KOPT-K1 (cell line): ENCODE data around the gene SIRT5.

Experiments used
- H3K27ac ChIP-seq: fragments of 200-600 bp; sonication (generic); 2 replicates; pipeline ENCODE4 v1.5.1; 2016; ENCODE audit warnings: antibody characterized with exemption, mild to moderate bottlenecking, low read depth, low read length; ENCODE audit not compliant: poor library complexity, severe bottlenecking
- H3K36me3 ChIP-seq: fragments of 200-600 bp; sonication (generic); 2 replicates; pipeline ENCODE4 v1.5.1; 2017; ENCODE audit warnings: antibody characterized with exemption, mild to moderate bottlenecking, low read length, moderate library complexity; ENCODE audit not compliant: insufficient read depth
- H3K9me3 ChIP-seq: fragments of 200-600 bp; sonication (generic); 2 replicates; pipeline ENCODE4 v1.5.1; 2017; ENCODE audit warnings: antibody characterized with exemption, low read length, mild to moderate bottlenecking; ENCODE audit not compliant: insufficient read depth, poor library complexity, severe bottlenecking

The SIRT5 gene

DNA sequence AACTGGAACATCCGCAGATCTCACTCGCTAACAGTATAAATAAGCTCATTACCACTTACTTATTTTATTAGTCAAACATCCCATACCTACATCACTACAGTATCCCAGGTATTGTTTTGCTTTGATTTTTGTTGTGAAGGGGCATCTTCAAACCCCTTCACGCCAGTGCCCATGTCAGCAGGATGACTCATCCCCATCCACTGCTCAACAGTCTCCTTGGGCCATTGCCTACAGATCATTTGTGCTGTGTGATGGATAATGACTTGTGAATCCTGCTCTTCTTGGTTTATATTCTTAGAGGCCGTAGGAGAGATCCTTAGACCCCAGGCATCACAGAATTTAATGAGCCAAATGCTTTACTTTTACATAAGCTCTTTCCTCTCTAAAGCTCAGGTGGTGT, 8.5 kb upstream of the SIRT5 start:
- H3K9me3 ChIP-seq = no peaks in the 10 kb centered on the region
- H3K27ac ChIP-seq = no peak overlapping the region
- no peaks in the 10 kb centered on the region for H3K36me3 ChIP-seq

DNA sequence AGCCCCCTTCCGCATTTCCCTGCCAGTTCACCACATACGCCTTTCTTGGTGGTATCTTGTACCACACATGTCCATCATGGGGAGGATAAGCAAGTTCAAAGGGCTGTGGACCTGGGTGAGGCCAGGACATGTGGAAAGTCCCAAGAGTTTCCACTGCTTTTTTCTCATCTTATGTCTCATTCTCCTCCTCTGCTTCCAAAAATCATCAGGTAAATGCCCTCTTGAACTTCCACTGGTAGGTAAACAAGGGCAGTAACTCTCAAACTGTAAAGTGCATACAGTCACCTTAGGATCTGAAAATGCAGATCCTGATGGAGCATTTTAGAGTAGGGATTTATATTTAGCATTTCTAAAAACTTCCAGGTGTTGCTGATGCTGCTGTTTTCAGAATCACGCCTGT, 7.9 kb upstream of the SIRT5 start:
- Histone ChIP-seq H3K36me3 (no peaks in the 10 kb centered on the region), H3K9me3 (no peaks in the 10 kb centered on the region), H3K27ac (no peak overlapping the region)

DNA sequence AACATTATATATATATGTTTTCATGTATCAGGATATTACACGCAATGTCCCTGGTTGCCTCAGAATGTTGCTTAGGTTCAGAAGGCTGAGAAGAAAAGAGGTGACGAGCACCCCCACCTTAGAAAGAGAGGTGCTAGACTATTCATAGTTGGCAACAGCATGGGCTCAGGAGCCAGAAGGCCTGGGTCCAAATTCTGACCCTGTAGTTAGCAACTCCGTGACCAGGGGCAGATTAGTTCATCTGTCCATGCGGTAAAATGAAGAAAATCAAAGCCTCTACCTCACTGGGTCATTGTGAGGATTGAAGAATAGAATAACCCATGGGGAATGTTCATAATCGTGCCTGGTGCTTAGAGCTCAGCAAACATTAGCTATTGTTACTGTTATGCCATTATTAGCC, 5.4 kb upstream of the SIRT5 start:
- Histone ChIP-seq H3K36me3 (no peaks in the 10 kb centered on the region), H3K9me3 (no peaks in the 10 kb centered on the region)

DNA sequence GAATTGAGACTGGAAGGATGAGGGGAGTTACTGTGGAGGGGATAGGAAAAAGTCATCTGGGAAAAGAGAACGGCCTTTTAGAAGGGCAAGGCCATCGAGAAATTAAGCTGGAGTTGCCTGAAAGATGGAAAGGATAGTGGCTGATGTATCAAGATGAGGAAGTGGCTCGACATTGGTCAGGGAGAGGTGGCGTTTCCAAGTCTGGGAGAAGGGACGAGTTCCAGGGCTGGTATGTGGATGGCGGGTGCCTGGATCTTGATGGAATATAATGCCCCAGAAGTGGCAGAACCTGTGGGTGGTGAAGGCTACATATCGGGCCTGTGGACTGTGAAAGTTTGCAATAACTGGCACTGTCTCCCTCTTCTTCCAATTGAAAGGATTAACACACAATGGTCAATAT, 2.2 kb upstream of the SIRT5 start:
- Histone ChIP-seq H3K27ac (no peak overlapping the region), H3K9me3 (no peaks in the 10 kb centered on the region)

More for the DNA sequence above, 5.4 kb upstream of the SIRT5 start:
- H3K27ac ChIP-seq = no peak overlapping the region

DNA sequence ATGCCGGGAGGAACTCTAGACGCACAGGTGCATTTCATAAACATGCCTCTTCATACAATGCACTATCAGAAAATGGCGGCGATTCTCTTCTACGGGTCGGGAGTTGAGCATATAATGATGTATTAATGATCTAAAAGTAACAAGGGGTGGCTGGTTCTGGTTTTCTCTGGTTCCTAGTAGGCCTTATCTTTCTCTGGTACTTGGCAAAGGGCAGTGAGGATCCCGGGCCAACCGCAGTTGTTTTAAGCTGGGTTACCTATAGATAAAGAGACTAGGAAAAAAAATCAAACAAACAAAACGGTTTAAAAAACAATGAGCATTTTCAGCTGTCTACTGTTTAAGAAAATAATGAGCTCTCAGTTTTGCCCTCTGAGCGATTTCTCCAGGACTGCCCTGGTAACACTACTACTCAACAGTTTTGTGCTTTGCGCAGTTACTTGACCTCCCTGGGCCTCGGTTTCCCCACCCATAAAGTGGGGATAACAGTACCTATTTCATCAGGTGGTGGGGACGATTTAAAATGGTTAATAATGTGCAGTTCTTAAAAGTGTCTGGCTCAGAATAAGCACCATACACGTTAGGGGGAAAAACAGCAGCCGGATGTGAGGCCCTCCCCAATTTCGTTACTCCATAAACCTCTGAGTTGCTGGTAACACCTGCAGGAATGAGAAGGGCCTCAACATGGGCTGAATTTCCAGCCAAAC, 1.3 kb upstream of the SIRT5 start:
- H3K27ac ChIP-seq = peak overlapping the region; percentile 93
- H3K36me3 ChIP-seq = no peaks in the 10 kb centered on the region
- no peaks in the 10 kb centered on the region for H3K9me3 ChIP-seq

More for the DNA sequence above, 2.2 kb upstream of the SIRT5 start:
- no peaks in the 10 kb centered on the region for H3K36me3 ChIP-seq

DNA sequence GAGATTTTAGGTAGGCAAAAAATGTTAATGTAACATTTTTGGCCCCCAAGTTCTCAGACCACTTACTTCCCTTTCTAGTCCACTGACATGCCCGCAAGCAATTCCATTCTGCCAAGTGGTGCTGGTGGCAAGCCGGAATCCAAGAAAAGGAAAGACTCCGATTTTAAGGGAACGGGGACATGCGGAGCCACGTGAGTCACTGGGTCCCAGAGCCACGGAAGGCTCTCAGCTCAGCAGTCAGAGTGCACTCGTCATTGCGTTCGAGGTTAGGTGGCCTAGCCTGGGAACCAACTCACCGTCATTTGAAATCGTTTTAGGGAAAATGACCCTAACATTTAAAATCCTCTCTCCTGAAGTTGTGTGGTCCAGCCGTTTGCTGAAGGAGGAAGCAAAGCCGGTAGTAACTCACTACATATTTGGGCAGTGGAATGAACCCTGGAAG, 711 bp upstream of the SIRT5 start:
- peak overlapping the region; percentile 93 for H3K27ac ChIP-seq
- no peaks in the 10 kb centered on the region for H3K36me3 ChIP-seq
- H3K9me3 ChIP-seq = no peaks in the 10 kb centered on the region

DNA sequence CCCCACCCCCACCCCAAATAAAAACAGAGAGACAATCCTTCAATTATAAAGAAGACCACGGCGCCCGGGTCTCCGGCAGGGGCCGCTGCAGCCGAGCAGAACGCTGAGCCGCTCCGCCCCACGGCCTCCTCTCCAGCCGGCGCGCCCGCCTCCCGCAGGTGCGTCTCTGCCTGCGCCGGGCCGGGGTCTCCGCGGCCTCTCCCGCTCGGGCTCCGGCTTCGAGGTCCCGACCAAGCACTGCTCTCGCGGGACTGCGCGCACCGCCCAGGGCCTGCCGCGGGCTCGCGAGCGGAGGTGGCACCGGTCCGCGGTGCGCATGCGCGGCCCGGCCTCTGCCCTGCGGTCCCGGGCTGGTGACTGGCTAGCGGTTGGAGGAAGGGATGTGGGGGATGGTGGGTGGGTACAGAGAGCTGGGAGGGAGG, 241 bp upstream of the SIRT5 start:
- peak overlapping the region; percentile 93 for H3K27ac ChIP-seq
- no peaks in the 10 kb centered on the region for H3K36me3 ChIP-seq
- no peaks in the 10 kb centered on the region for H3K9me3 ChIP-seq

DNA sequence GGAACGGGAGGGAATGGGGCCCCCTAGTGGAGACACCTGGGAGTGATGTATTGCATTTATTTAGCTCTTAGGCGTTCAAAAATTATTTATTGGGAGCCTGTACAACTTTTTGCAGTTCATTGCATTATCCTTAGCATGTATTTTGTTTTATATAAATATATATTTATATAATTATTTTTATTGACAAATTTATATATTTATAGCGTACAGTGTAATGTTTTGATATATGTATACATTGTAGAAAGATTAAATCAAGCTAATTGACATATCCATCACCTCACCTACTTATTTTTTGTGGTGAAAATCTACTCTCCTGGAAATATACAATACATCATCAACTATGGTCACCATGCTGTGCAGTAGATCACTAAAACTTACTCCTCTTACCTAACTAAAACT, 975 bp downstream of the SIRT5 start:
- Histone ChIP-seq H3K9me3 (no peaks in the 10 kb centered on the region), H3K27ac (peak overlapping the region; percentile 93)

DNA sequence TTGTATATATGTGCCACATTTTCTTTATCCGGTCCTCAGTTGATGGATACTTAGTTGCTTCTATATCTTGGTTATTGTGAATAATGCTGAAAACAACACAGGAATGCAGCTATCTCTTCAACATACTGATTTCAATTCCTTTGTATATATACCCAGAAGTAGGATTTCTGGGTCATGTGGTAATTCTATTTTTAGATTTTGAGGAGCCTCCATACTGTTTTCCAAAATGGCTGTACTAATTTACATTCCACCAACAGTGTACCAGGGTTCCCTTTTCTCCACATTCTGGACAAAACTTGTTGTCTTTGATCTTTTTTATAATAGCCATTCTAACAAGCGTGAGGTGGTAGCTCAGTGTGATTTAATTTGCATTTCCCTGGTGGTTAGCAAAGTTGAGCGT, 1.6 kb downstream of the SIRT5 start:
- no peak overlapping the region for H3K27ac ChIP-seq
- no peaks in the 10 kb centered on the region for H3K9me3 ChIP-seq
- H3K36me3 ChIP-seq = peaks cover 5% of the 10 kb centered on the region; the same call in 1 of the 2 replicates

More for the DNA sequence above, 975 bp downstream of the SIRT5 start:
- peaks cover 1% of the 10 kb centered on the region; the same call in 1 of the 2 replicates for H3K36me3 ChIP-seq

DNA sequence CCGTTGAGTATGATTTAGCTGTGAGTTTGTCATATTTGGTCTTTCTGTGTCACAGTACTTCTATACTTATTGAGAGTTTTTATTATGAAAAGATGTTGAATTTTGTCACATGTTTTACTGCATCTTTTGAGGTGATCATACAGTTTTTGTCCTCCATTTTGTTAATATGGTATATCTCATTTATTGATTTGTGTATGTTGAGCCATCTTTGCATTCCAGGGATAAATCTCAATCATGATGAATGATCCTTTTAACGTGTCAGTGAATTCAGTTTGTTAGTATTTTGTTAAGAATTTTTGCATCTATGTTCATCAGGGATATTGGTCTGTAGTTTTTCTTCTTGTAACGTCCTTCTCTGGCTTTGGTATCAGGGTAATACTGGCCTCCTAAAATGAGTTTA, 3.5 kb downstream of the SIRT5 start:
- H3K9me3 ChIP-seq = no peaks in the 10 kb centered on the region
- H3K36me3 ChIP-seq = peaks cover 16% of the 10 kb centered on the region; the same call in 1 of the 2 replicates
- H3K27ac ChIP-seq = no peak overlapping the region

DNA sequence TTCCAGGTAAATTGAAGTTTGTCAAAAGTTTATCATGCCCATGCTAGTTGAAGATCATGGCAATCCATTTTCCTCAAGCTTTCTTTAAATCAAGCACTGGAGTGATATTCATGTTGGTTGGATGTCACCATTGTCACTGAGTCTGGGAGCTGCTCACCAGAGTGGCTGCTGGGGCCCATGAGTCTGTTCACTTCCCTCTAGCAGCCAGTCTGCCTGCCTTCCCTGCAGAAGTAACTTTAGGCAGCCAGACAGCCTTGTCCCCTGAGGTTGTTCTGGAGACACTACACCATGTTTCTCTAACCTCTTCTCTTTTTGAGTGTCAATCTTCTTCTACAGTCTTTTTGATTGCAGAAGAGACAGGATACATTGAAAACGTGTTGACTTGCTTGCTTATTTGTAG, 5.5 kb downstream of the SIRT5 start:
- peaks cover 16% of the 10 kb centered on the region; the same call in 1 of the 2 replicates for H3K36me3 ChIP-seq
- H3K9me3 ChIP-seq = no peaks in the 10 kb centered on the region
- H3K27ac ChIP-seq = no peak overlapping the region

DNA sequence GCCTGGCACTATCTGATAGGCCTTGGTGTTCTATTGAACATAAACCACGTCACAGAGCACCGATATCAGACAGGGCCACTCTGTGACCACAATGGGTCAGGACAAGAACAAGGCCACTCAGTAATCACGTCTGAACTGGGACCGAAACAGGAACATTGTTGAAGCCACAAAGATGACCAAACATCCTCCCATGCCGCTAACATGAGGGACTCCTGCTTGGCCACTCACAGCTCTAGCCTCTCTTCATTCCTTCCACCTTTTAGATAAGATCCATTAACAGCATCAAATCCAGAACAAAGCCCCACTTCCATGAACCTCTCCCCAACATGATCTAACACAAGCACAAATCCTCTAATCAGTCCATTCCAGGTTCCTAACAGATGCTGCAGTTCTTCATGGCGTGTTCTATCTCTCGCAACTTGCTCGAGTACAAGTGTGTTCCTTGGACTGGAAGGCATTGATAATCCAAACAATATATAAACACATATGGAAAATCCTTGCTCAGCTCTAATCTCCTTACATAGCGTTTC, 7.4 kb downstream of the SIRT5 start:
- Histone ChIP-seq H3K27ac (no peak overlapping the region), H3K36me3 (peaks cover 18% of the 10 kb centered on the region), H3K9me3 (no peaks in the 10 kb centered on the region)

DNA sequence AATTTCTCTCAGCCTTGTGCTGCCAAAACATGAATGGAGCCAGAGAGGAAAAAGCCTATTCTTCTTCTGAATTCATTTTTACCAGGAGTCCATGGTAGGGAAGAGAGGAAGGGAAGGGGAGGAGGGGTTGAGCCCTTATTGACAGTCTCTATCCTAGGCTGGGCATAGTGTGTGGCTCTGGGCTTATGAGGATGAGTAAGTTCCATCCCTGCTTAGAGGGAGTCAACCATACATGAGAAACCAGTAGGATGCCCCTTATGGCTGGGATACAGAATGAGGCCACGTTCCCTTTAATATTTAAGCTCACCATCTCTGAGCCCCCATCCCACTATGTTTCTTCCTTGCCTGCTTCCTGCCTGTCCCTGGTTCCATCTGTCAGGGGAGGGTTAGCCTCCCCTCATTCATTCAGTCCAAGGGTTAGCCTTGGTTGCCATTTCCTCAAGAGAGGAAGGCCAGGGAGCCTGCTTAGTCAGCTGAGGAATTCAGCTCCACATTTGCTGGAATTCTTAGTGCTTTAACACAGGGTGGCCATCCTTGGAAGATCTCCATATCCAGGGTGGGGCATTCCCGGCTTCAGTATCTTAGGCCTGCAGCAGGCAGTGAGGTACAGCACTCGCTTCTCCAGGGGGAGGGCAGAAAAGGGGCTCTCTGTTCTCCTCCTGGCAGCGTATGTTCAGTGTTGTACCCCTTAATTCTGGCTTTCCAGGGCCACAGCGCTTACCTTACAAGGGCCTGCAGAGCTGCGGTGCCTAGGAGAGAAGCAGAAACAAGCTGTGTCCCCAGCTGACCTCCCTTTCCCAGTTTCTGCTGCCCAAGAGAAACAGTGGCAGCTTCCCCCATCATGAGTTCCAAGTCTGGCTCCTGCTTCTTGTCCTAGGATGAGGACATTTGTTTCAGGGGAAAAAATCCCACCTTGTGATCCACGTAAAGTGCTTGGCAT, 12.5 kb downstream of the SIRT5 start:
- Histone ChIP-seq H3K36me3 (peaks cover 41% of the 10 kb centered on the region), H3K9me3 (no peaks in the 10 kb centered on the region), H3K27ac (no peak overlapping the region)

DNA sequence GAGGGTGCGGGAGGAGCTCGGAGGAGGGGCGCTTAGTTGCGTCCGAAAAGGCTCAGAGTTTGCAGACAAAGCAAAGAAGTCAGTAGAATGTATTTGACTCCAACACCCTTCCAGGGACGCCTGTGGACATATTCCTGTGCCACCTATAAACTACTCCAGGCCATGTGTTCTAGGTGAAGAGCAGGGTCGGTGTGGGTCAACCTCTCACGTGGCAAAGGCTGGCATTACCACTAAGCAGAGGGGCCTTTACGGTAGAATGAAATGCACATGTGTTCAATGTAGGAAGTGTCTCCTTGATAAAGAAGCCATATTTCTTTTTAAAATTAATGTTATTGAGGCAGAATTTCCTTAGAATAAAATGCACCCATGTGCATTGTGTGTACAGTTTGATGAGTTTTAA, 15.4 kb downstream of the SIRT5 start:
- no peaks in the 10 kb centered on the region for H3K9me3 ChIP-seq
- H3K27ac ChIP-seq = no peak overlapping the region

DNA sequence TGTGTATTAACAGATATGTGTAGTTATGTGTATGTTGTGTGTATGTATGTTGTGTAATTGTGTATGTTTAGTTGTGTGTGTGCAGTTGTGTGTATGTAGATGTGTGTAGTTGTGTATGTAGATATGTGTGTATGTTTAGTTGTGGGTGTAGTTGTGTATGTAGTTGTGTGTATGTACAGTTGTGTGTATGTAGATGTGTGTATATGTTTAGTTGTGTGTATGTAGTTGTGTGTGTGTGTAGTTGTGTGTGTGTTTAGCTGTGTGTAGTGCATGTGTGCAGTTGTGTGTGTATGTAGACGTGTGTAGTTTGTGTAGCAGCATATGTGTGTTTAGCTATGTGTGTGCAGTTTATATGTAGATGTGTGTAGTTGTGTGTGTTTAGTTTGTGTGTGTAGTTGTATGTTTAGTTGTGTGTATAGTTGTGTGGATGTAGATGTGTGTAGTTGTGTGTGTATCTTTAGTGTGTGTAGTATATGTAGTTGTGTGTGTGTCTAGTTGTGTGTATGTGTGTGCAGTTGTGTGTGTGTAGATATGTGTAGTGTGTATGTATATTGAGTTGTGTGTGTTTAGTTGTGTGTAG, 16.3 kb downstream of the SIRT5 start:
- Histone ChIP-seq H3K36me3 (peaks cover 65% of the 10 kb centered on the region), H3K27ac (no peak overlapping the region), H3K9me3 (no peaks in the 10 kb centered on the region)

More for the DNA sequence above, 15.4 kb downstream of the SIRT5 start:
- H3K36me3 ChIP-seq = peaks cover 57% of the 10 kb centered on the region
